Measurements from ENCODE around the gene TSEN2.
"Not testable (repeated sequence)": the region's sequence is repeated elsewhere in the genome, so short reads cannot be mapped to it uniquely, and the experiment has no call there.

Gene TSEN2

GRCh38 chr3:12452361-12453330, 31.6 kb upstream of the TSEN2 start:
- no peak for DNase-seq

- no peak for DNase-seq
Measured at GRCh38 chr3:12454076-12454815, 30.0 kb upstream of the TSEN2 start.

GRCh38 chr3:12454816-12455121, 29.5 kb upstream of the TSEN2 start:
- no peak for DNase-seq

- no peak for DNase-seq
Measured at GRCh38 chr3:12455740-12456139, 28.5 kb upstream of the TSEN2 start.

GRCh38 chr3:12456441-12456840, 27.8 kb upstream of the TSEN2 start:
- DNase-seq: no peak

GRCh38 chr3:12457380-12457779, 26.9 kb upstream of the TSEN2 start:
- not testable (repeated sequence) for DNase-seq

GRCh38 chr3:12458901-12459300, 25.4 kb upstream of the TSEN2 start:
- DNase-seq: no peak

- DNase-seq: no peak
Measured at GRCh38 chr3:12460127-12460526, 24.2 kb upstream of the TSEN2 start.

GRCh38 chr3:12461097-12461649, 23.1 kb upstream of the TSEN2 start:
- no peak for DNase-seq

- no peak for DNase-seq
Measured at GRCh38 chr3:12462159-12462947, 21.9 kb upstream of the TSEN2 start.

- no peak for DNase-seq
Measured at GRCh38 chr3:12463686-12464085, 20.6 kb upstream of the TSEN2 start.

- no peak for DNase-seq
Measured at GRCh38 chr3:12464181-12464580, 20.1 kb upstream of the TSEN2 start.

GRCh38 chr3:12465151-12465835, 19.0 kb upstream of the TSEN2 start:
- no peak for DNase-seq

- DNase-seq: no peak
Measured at GRCh38 chr3:12465836-12466225, 18.4 kb upstream of the TSEN2 start.

- no peak for DNase-seq
Measured at GRCh38 chr3:12467746-12468145, 16.5 kb upstream of the TSEN2 start.

- no peak for DNase-seq
Measured at GRCh38 chr3:12468276-12468675, 16.0 kb upstream of the TSEN2 start.

GRCh38 chr3:12468757-12469156, 15.5 kb upstream of the TSEN2 start:
- no peak for DNase-seq

- DNase-seq: not testable (repeated sequence)
Measured at GRCh38 chr3:12469222-12469621, 15.1 kb upstream of the TSEN2 start.

- DNase-seq: no peak
Measured at GRCh38 chr3:12470111-12470510, 14.2 kb upstream of the TSEN2 start.

- no peak for DNase-seq
Measured at GRCh38 chr3:12470680-12471079, 13.6 kb upstream of the TSEN2 start.

- no peak for DNase-seq
Measured at GRCh38 chr3:12471241-12471640, 13.0 kb upstream of the TSEN2 start.

- no peak for DNase-seq
Measured at GRCh38 chr3:12472000-12472610, 12.2 kb upstream of the TSEN2 start.
